Heart right ventricle (tissue), 16 donors: Measurements from ENCODE around the gene CEP72. TPM values are rescaled to one million over a fixed set of nuclear protein-coding genes. Genes with fewer than 3 reads are reported as not detected.

ENCODE experiments used
- ATAC-seq, 8 donors: fragments of 200-7000 bp; cut with Tn5 transposase; one replicate each; pipeline ENCODE4 v1.9.1; 2020; ENCODE audit warnings: mild to moderate bottlenecking in 8 of 8, moderate library complexity in 8 of 8, moderate number of reproducible peaks in 1 of 8
- DNase-seq, 2 donors: peaks; one replicate each; pipeline ENCODE4 v3.0.0-alpha.2; 2020
- H3K27ac ChIP-seq, 10 donors: fragments of 200-600 bp; sonication (generic) in 2 of 10; one replicate each; pipeline versions ENCODE4 v1.5.0 to v1.8.0; 2020 to 2022; ENCODE audit warnings: mild to moderate bottlenecking in 3 of 10
- H3K27me3 ChIP-seq, 7 donors: fragments of 200-600 bp; one replicate each; pipeline ENCODE4 v1.8.0; 2021 to 2022; ENCODE audit warnings: mild to moderate bottlenecking in 2 of 7
- H3K36me3 ChIP-seq, 9 donors: fragments of 200-600 bp; sonication (generic) in 1 of 9; one replicate each; pipeline versions ENCODE4 v1.5.0 to v1.8.0; 2020 to 2022; ENCODE audit warnings: mild to moderate bottlenecking in 2 of 9
- H3K4me1 ChIP-seq, 9 donors: fragments of 200-600 bp; sonication (generic) in 1 of 9; one replicate each; pipeline versions ENCODE4 v1.5.0 to v1.8.0; 2020 to 2022; ENCODE audit warnings: mild to moderate bottlenecking in 4 of 9
- H3K4me3 ChIP-seq, 10 donors: fragments of 200-600 bp; sonication (generic) in 2 of 10; one replicate each; pipeline versions ENCODE4 v1.5.0 to v1.8.0; 2020 to 2022; ENCODE audit warnings: mild to moderate bottlenecking in 7 of 10, moderate library complexity in 2 of 10
- H3K9me3 ChIP-seq, 11 donors: fragments of 200-600 bp in 10 of 11; sonication (generic) in 2 of 11; one replicate each; pipeline versions ENCODE4 v1.5.0 to v1.8.0; 2013 to 2022; ENCODE audit warnings: mild to moderate bottlenecking in 2 of 11, control low read depth in 1 of 11, moderate library complexity in 1 of 11
- CTCF ChIP-seq, 9 donors: fragments of 200-600 bp; sonication (generic) in 2 of 9; IDR thresholded peaks; one replicate each; pipeline versions ENCODE4 v1.5.0 to v1.8.0; 2021 to 2022; ENCODE audit warnings: antibody characterized with exemption in 9 of 9, mild to moderate bottlenecking in 5 of 9, moderate library complexity in 1 of 9
- WGBS, 2 donors: extraction: QIAGEN DNeasy Blood & Tissue Kit; methylation state at CpG; one replicate each; pipeline ENCODE4 v1.1.7; 2013; ENCODE audit warnings: inconsistent platforms in 1 of 2; 5-methylcytosine and 5-hydroxymethylcytosine counted together
- intact Hi-C, 10 donors: fragments of 100-400 bp; cut with DNase I; formaldehyde crosslinking; loops; one replicate each; pipeline versions ENCODE4 v1.11.1 to v1.14.2; 2022
- polyA plus RNA-seq, 2 donors: library from polyadenylated mRNA; stranded (reverse); fragments of 200-250 nt; gene quantifications; one replicate each; pipeline ENCODE4 v1.2.3, GENCODE V29; 2013
- total RNA-seq, 10 donors: library from RNA; stranded (reverse); fragmentation: NEBNext Ultra II Directional in 3 of 10; extraction: Animal tissue kit (Norgen Biotek cat#: 25700) in 3 of 10; gene quantifications; one replicate each; pipeline versions ENCODE4 v1.2.1 to v1.2.4, GENCODE V29; 2021 to 2023
- donor health status: Arrhythmogenic right ventricular cardiomyopathy.
- donor health status: ischemic (EF 13 %, LVEDD 7.1; RV severe dilation, severe dysfunction).
- donor health status: healthy with polysubstance abuse.
- donor health status: DM: no; HTN: yes; CAD: no.
- donor health status: DM: no; HTN: no; CAD: no.
- donor health status: ischemic (EF 25% LVEDD 6.9; RV normal size, moderate dysfunction).
- donor health status: ischemic (EF 25% LVEDD 5.7; RV mildly dilated, moderate dysfunction).
- donor health status: healthy.
- donor health status: DM: yes; HTN: yes; CAD: no.
- donor health status: Ischemic cardiomyopathy.
- donor health status: ischemic (EF 35%, LVEDD 5.7; RV mildly dilated, moderate dysfunction).
- donor health status: nonischemic (EF 11% LVEDD 7.7; RV severe dilation, severe dysfunction).
- donor health status: DM: yes; HTN: yes; CAD: no.
- donor health status: PGD.
- donor health status: ischemic (EF 29% LVEDD 5.4; RV normal size, mild dysfunction).
- donor health status: nonischemic (EF 23%, LVEDD 6.1; RV moderate dilation, normal function).

Gene CEP72
- total and polyA plus RNA-seq, 12 donors = 0.66 to 2.4 (median 1.4) TPM

- Histone ChIP-seq H3K27ac (no peak overlapping the region), H3K4me1 (no peaks in the 10 kb centered on the region), H3K27me3 (no peaks in the 10 kb centered on the region), H3K4me3 (no peak overlapping the region), H3K36me3 (peaks cover 0 to 41% (median 0%) of the 10 kb centered on the region in 9 donors), H3K9me3 (no peaks in the 10 kb centered on the region)
- intact Hi-C loops = no loop called here
- 96 to 97% methylated on average over 9 of the region's 9 CpGs for WGBS, 2 donors
- no peak for TF ChIP-seq CTCF (IDR thresholded peaks at IDR 0.05)
- DNase-seq = no peak
- ATAC-seq = no peak
Observed at GRCh38 chr5:647727-648126, 35.6 kb downstream of the CEP72 start.

DNA sequence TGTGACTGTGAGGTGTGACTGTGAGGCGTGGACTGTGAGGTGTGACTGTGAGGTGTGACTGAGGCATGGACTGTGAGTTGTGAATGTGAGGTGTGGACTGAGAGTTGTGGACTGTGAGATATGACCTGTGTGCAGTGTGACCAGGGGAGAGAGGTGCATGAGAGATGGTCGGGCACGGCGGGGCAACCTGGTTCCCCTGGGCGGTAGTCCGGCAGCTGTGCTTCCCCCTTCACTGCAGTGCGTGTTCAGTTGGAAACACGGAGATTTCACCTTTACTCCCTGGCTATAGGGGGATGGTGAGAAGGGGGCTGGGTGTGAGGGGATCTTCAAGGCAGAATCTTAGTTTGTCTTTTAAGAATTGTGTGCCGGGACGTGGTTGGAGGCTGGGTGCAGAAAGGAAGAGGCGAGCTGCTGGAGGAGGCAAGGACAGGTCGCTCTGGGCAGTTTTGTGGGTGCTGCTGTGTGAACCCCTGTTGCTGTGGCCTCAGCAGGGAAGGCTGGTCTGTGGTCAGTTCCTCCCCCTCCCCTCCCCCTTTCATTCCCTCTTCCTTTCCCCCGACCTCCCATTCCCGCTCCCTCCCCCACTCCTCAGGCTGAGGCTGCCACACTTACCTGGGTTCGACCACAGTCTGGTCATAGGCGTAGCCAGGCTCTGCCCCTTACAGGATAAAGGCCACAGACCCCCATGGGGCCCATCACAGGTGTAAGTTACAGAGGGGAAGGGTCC lies 39.3 kb downstream of the CEP72 start:
- no peaks in the 10 kb centered on the region for H3K9me3 ChIP-seq
- no peaks in the 10 kb centered on the region for H3K4me1 ChIP-seq
- ATAC-seq (no peak), DNase-seq (peak in 1 of 2 donors; percentile 2)
- TF ChIP-seq CTCF (IDR thresholded peaks at IDR 0.05) = no peak
- intact Hi-C loops = no loop called here
- 92 to 96% methylated on average over 16 of the region's 16 CpGs for WGBS, 2 donors
- no peaks in the 10 kb centered on the region for H3K27me3 ChIP-seq
- no peak overlapping the region for H3K4me3 ChIP-seq
- no peak overlapping the region for H3K27ac ChIP-seq
- H3K36me3 ChIP-seq = peaks cover 0 to 30% (median 0%) of the 10 kb centered on the region in 9 donors

- DNase-seq (peak in 1 of 2 donors; percentile 2), ATAC-seq (peak in 1 of 8 donors; percentile 19)
- intact Hi-C loops = no loop called here
- no peak overlapping the region for H3K4me3 ChIP-seq
- no peaks in the 10 kb centered on the region for H3K27me3 ChIP-seq
- H3K27ac ChIP-seq = no peak overlapping the region
- WGBS, 2 donors = 97 to 99% methylated on average over 8 of the region's 8 CpGs
- H3K36me3 ChIP-seq = peaks cover 0 to 24% (median 0%) of the 10 kb centered on the region in 9 donors
- peaks cover 0 to under 1% (median 0%) of the 10 kb centered on the region in 11 donors for H3K9me3 ChIP-seq
- TF ChIP-seq CTCF (IDR thresholded peaks at IDR 0.05) = no peak
- no peaks in the 10 kb centered on the region for H3K4me1 ChIP-seq
Observed at GRCh38 chr5:652023-652515, 39.9 kb downstream of the CEP72 start.

DNA sequence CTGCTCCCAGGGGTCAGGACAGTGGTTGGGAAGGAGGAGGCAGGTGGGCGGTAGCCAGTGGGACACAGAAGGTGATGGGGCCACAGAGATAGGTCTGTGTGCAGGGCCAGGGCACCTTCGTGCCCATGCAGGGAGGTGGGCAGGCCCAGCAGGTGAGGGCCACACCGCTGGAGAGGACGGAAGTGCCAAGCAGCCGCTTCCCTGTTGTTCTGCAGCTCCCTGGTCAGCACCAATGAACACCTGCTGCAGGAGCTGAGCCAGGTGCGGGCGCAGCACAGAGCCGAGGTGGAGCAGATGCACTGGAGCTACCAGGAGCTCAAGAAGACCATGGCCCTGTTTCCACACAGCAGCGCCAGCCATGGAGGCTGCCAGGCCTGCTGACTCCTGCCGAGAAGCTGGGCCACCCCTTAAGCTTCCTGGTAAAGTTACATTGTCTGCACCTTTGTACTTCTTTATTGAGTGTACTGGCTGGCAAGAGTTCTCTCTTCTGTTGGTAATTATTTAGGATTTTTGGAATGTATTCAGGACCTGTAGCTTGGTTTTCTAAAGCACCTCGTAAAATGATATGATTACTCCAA lies 40.7 kb downstream of the CEP72 start:
- Histone ChIP-seq H3K36me3 (peaks cover 0 to 24% (median under 1%) of the 10 kb centered on the region in 9 donors), H3K4me3 (no peak overlapping the region), H3K27me3 (no peaks in the 10 kb centered on the region), H3K27ac (no peak overlapping the region), H3K4me1 (no peaks in the 10 kb centered on the region), H3K9me3 (peaks cover 0 to 8% (median 0%) of the 10 kb centered on the region in 11 donors)
- 94 to 95% methylated on average over 11 of the region's 11 CpGs for WGBS, 2 donors
- DNase-seq (no peak), ATAC-seq (peak in 1 of 8 donors; percentile 9)
- intact Hi-C loops = no loop called here
- TF ChIP-seq CTCF (IDR thresholded peaks at IDR 0.05) = no peak
